GM18951 (cell line): ENCODE measurements around the gene CCRL2.

Experiments used
- POLR2A ChIP-seq: IDR thresholded peaks from 4 replicates; pipeline ENCODE4 v1.6.1; 2011; ENCODE audit warnings: mild to moderate bottlenecking; ENCODE audit not compliant: insufficient read length, insufficient read depth; ENCODE audit errors: extremely low read depth
- in situ Hi-C: fragments of 300-500 bp; cut with MboI; formaldehyde crosslinking; loops from one replicate; pipeline ENCODE4 v1.12.0; 2022; ENCODE audit warnings: low sequenced_read_pairs, mixed read lengths, inconsistent platforms; ENCODE audit not compliant: unreplicated experiment

CCRL2 gene

DNA sequence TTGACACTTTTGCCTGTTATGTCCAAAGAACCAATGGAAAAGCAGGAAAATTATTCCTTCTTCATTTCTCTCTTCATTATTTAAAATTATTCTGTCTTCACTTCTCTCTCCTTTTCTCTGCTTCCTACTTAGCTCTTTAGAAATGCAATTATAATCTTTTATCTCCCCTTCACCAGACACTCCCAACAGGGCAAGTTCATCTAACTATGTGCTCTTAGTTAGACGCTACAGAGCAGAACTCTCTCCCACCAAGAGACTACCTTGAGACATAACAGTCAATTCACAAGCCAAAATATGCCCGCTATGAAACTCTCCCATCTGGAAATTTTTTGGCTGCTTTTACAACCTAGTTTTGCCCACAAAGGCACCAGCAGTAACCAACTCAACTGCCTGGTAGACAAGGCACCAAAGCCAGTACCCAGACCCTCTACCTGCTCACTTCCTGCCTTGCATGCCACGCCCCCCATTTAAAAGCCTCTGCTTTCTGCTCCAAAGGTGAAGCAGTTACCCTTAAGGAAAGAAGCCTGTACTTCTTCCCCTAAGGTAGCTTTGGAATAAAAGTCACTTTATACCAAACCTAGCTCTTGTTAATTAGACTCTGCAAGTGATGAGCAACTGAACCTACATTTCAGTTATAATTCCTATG, 28.1 kb downstream of the CCRL2 start:
- in situ Hi-C loops = no loop called here
- TF ChIP-seq POLR2A = no peak

DNA sequence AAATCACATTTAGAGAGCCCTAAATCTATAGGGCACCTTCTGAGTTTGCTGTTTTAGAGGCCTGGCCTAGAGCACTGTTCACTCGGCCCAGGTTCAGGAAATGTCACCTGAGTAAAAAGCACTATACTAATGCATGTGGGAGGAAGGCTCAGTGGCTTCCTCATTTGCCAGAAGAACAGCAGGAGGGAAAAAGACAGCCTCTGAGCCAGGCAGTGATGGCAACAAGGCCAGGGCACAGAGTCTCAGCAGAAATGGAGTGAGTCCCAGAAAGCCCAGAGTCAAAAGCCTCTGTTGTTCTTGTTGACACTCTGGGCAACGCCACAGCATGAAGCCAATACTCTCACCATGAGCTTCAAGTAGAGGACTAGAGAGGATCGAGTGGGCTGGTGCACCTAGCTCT, 31.8 kb downstream of the CCRL2 start:
- in situ Hi-C loops = no loop called here
- no peak for TF ChIP-seq POLR2A

DNA sequence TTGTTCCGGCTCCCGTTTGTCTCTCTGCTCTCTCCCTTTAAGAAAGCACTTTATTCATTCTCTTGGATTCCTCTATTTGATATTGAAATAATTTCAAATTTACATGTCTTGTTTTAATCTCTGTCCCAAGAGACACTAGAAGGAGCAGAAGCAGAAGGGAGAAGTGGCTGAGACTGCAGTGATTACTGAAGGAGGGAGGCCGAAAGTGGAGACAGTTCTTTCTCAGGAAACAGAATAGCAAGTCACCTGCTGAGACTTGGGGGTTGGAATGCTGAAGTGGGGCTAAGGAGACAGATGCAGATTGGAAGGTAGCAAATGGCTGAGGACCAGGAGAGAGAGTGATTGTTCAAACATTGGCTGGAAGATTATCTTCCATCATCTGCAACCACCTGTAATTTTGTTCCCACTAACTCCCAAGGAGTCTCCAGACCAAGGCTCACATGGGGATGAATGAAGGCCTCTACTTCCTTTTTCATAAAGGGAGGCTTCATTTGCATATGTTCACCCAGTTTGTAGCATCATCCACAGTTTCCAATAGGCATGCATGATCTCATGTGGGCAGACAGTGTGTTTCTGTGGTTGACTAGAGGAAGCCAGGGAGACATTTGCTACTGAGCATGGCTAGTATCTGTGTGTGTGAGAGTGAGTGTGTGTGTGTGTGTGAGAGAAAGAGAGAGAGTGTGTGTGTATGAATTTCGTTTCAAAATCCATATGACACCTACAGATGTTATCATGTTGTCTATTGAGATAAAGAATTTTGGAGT, 33.7 kb downstream of the CCRL2 start:
- in situ Hi-C loops = no loop called here
- no peak for TF ChIP-seq POLR2A

DNA sequence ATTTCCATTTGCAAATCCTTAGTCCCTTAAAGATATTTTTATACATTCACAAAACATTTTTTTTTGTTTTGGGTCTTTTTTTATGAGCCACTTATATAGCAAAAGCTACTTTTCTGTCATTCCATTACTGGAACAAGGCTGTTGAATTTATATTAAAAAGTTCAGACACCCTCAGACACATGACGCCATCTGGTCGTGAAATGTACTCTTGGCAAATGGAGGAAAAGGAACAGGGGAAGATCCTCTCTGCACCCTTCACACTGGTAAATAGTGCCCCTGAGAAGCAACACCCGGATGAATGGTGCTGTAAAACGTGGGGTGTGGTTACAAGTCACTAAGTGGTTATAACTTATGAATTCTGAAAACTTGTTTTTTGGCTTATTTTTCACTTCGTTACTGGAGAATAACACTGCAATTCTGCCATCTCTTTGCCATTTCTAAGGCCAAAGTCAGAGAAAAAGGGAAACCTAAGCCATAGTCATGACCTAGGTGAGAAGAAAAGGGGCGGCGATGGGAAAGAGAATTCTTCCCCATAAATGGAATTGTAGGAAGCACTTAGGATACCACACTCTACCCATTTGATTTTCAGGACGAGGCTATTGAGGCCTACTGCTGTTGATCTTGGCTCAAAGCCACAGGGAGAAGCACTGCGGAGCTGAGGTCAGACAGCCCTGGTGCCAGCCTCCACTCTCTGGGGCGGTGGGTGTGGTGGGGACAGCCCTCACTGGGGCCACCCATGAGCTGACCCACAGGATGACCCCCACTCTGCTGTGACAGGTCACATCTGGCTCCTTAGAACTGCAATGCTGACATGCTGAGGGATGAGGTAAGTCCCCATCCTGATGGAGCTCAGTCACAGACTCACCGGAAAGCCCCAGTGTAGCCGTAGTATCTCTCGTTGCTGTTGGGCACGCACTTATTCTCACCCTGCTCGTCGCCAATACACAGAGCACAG, 35.8 kb downstream of the CCRL2 start:
- no peak for TF ChIP-seq POLR2A
- in situ Hi-C loops = no loop called here

DNA sequence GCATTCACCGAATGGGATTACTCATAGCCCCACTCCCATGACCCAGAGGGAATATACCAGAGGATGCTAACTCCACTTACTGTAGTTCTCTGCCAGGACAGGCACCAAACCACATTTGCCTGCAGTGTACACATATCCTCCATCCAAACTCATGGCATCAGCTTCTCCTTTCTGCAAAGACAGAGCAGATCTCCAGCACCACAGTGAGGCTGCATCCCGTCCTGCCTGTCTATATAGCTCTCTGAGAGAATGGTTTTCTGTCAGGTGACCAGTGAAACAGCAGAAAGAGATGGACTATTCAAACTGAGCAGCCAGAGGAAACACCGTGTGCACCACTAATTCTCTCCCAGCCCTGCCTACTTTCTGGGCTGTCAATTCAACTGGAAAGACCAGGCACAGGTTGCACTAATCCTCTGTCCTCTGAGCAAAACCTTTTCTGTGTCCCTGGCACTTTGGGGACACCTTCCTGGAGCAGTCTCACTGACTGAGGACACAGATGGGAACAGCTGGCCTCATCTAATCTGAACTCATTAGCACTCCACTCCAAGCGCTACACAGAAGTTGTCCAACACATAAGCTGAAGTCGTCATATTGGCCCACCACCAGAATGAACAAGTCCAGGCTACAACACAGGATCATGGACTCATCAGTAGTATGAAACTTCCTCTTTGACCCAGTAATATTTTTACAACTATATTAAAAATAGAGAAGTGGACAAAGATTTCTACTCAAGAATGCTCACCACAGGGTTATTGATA, 40.3 kb downstream of the CCRL2 start:
- in situ Hi-C loops = no loop called here
- TF ChIP-seq POLR2A = no peak

DNA sequence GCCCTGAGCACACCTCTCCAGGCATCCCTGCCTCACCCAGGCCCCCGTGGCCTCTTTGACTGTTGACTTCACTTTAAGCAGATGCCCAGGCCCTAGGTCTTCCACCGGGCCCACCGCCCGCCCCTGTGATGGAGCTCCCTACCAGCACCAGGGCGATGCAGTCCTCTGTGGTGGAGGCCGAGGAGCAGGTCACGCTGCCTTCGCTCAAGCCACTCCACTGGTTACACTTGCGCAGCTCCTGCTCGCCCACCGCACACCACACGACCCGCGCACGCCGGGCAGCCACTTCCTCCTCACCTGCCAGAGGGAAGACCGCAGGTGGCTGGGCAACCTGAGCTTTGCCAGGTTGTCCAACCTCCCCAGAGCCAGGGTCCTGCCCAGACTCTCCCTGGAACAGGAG, 41.7 kb downstream of the CCRL2 start:
- in situ Hi-C loops = no loop called here
- TF ChIP-seq POLR2A = no peak

DNA sequence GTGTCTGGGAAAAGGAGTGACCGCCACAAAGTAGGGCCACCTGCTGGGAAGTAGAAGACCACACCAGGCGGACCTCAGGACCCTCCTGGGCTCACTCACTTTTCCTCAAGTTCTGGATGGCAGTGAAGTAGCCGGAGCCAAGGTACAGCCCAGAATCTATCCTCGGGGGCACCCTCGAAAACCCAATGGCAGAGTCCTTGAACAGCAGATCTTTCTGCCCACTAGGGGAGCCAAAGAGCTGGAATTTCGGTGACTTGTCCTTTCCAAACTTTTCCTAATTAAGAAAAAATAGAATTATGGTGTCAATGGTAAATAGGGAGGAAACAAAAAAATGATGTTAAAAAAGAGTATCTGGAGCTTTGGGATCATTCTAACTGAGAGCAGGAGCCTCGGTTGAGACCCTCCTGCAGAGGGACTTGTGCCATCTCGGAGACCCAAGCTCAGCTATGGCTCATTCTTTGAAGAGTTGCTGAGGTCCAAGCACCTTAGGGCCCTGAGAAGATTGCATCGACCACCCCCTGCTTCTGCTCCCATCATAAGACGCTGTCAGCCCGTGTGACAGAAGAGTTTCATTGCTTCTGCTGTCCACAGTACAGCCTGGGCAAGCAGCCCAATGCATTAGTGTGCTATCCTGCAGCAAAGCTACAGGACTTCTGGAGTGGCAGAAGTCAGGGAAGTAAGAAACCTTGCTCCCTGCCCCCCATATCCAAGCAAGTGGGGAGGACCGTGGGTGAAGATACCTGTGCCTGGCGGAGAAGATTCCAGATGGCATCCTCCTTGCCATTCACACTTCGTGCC, 42.9 kb downstream of the CCRL2 start:
- in situ Hi-C loops = no loop called here
- TF ChIP-seq POLR2A = no peak

DNA sequence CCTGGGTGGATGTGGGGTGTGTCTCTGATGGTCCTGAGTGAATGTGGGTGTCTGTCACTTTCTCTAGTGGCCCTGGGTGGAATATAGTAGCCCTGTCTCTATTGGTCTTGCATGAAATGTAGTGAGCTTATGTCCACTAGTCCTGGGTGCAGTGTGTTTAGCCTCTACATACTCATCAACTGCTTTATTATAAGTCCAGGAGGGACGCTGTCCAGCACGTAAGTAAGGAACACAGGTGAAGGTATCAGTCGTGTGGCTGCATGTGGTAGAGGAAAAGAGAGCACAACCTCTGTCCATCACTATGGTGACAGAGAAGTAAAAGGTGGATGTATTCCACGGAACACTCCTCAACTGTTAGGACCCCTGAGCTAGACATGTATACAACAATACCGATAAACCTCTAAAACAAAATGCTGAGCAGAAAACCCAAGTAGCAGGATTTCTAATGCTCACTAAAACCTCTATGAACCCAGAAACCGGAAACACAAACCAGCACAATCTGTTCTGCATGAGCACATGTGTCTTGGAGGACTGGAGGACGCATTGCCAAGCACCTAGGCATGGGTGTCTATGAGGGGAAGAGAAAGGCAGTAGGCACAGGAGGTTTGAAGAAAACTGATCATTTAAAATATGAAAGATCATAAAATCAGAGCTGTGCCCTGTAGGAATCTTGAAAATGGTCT, 46.6 kb downstream of the CCRL2 start:
- in situ Hi-C loops = no loop called here

DNA sequence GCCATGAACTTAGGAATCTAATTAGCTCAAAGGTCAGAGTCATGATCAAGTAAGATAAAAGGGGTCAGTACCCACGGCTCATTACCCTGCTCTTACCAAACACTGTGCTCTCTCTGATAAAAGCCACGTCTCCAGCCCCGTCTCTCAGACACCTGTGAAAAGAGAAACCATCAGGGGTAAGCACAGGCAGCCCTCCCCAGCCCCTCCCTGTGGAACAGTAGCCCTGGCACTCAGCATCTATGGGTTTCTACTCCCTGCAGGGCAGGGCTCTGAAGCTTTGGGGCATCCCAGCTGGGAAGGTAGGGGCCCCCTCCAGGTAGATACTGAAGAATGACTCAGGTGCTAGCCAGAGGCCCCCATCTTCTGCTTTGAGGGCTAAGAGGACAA, 47.1 kb downstream of the CCRL2 start:
- no peak for TF ChIP-seq POLR2A
- in situ Hi-C loops = no loop called here

More for the DNA sequence above, 46.6 kb downstream of the CCRL2 start:
- TF ChIP-seq POLR2A = no peak

DNA sequence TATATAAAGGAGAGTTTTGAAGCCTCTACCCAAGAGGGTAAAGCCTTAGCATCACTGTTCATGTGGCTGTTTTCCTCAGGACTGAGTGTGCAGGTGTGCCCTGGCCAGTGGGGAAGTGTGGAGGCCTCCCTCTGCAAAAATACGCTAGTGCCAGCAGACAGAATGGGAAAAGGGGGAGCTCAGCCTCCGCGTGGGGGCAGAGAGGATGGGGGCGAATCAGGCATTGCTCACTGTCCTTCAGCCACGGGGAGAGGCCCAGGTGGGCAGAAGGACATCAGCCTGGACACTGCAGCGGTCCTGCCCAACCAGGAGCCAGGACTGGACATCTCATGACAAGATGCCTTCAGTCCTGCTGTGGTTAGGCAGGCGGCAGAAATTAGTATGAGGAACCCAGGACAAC, 47.5 kb downstream of the CCRL2 start:
- no peak for TF ChIP-seq POLR2A
- in situ Hi-C loops = no loop called here

DNA sequence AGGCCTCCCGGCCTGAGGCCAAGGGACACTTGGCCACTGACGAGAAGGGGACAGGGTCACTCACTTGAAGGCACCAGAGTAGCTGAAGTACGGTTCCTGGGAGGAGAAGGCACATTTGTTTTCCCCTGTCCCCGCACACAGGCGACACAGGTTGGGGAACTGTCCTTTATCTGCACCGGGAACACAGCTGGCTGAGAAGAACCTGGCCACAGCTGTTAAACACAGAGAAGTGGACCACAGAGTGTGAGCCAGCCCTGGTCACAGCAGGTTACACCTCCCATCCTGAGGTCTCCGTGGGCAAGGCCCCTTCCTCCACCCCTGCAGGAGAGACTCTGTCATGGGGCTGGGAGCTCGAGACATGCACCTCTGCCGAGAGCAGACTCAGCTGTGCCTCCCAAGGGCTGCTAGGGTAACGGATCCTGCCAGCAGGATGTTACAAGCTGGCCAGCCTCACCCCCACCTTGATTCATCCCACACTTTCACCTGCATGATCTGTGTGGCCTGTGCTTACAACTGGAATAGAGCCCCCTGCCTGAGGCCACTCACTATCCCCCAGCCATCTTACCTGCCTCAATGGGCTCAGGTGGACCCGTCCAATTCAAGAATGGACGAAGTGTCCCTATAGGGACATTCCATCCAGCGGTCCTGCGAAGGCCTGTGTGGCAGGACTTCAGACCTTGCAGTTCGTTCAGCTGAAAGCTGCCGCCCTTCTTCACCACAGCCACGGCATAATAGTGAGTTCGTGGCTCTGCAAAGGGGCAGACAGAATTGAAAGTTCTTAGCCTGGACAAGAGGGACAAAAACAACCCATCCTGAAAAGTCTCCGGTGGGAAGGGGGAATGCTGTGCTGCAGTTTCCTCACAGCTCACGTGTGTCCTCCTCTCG, 48.4 kb downstream of the CCRL2 start:
- in situ Hi-C loops = no loop called here
- TF ChIP-seq POLR2A = no peak
